Ovary (tissue), 3 donors: ENCODE data around the gene FAM219A.
"Not testable (repeated sequence)": the region's sequence is repeated elsewhere in the genome, so short reads cannot be mapped to it uniquely, and the experiment has no call there.

Experiments used
- CTCF ChIP-seq, 3 donors: fragments of 450-650 bp in 2 of 3; fragments of 200-600 bp in 1 of 3; IDR thresholded peaks; one replicate each; pipeline versions ENCODE4 v1.5.1 to v1.8.0; 2016 to 2022; ENCODE audit warnings: antibody characterized with exemption in 3 of 3, mild to moderate bottlenecking in 1 of 3
- POLR2A ChIP-seq: fragments of 450-650 bp; IDR thresholded peaks from one replicate; pipeline ENCODE4 v1.6.1; 2017; ENCODE audit warnings: antibody characterized with exemption, mild to moderate bottlenecking, moderate library complexity
- donor health status: DM: no; HTN: no; CAD: no.

GRCh38 chr9:34437926-34438307 lies 20.5 kb downstream of the FAM219A start:
- TF ChIP-seq CTCF (IDR thresholded peaks at IDR 0.05); POLR2A: not testable (repeated sequence)
